GM12873 (cell line): ENCODE measurements around the gene DUOX1.
A peak's percentile ranks its signal among the peaks of the same experiment; 100 is the strongest.

ENCODE experiments used
- TF ChIP-seq, protein P1 (sequence below): IDR thresholded peaks from 2 replicates; pipeline ENCODE4 v1.5.1; 2012; ENCODE audit warnings: low read depth, mild to moderate bottlenecking, moderate library complexity, low read length, control low read depth; ENCODE audit not compliant: insufficient read depth; ENCODE audit errors: missing control alignments

The DUOX1 gene

DNA sequence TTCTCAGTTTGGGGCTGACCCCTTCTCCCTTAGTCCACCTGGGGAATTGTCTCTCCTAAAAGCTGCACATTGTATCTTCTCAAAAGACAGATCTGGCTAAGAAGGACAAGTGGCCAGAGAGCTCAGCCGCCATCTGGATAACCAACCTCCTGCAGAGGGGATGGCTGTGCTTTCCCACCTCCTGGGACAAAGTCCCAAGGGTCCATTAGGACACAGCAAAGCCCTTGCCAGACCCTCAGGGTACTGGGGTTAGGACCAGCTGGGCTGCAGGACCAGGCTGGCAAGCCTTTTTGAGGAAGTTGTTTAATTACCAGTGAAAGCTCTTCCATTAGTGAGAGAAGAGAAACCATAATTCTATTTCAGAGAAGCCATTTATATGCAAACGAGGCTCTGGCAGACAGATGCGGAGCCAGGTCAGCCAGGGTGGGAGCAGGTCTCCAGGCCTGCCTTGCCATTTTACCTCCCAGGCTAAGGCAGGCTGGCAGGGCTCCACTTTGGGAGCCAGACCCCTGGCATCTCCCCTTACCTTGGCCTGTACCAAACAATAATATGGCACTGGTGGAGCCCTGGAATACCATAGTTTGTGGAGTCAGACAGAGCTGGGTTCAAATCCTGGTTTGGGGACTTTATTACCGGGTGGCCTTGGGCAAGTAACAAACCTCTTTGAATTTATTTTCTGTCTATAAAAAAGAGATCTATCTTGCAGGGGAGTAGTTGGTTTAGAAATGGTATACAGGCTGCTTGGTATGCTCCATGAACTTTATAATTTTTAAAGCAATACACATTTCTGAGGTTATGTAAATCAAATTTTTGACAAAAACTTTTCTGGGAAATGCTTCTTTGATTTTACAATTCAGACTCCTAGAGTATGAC, 40.0 kb downstream of the DUOX1 start:
- TF ChIP-seq, protein P1, sequence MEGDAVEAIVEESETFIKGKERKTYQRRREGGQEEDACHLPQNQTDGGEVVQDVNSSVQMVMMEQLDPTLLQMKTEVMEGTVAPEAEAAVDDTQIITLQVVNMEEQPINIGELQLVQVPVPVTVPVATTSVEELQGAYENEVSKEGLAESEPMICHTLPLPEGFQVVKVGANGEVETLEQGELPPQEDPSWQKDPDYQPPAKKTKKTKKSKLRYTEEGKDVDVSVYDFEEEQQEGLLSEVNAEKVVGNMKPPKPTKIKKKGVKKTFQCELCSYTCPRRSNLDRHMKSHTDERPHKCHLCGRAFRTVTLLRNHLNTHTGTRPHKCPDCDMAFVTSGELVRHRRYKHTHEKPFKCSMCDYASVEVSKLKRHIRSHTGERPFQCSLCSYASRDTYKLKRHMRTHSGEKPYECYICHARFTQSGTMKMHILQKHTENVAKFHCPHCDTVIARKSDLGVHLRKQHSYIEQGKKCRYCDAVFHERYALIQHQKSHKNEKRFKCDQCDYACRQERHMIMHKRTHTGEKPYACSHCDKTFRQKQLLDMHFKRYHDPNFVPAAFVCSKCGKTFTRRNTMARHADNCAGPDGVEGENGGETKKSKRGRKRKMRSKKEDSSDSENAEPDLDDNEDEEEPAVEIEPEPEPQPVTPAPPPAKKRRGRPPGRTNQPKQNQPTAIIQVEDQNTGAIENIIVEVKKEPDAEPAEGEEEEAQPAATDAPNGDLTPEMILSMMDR = no peak

DNA sequence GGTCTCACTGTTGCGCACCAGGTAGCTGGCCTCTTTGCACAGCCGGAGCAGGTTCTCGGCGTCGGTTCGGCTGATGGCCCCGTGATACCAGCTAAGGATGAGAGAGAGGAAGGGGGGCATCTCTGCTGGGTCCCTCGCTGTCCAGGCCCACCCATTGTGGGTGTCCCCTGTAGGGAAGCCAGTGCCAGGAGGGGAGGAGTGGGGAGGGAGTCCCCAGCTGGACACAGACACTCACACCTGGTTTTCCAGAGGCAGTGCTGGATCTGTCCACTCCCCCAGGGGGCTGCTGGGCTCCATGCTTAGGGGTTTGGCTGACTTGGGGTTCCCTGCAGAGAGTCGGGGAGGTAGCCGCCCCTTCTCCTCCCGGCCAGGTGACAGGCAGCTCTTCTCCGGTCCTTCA, 42.1 kb downstream of the DUOX1 start:
- TF ChIP-seq, protein P1 = no peak

DNA sequence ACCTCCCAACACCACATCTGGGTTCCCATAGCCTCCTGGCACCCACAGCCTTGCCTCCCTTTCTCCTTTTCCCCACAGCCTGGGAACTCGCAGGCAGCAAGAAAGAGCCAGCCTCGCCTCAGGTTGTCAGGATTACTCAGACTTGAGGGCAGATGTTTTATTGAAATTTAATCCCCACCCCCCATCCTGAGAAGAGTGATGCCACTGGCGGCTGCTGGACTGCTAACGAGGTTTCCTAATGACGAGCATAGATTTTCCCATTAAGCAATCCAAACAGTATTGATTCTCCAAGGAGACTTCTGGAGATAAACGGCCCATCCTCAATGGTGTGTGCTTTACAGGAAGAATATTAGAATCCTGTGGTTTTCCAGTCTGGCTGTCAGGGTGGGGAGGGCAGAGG, 44.3 kb downstream of the DUOX1 start:
- TF ChIP-seq, protein P1 = no peak

DNA sequence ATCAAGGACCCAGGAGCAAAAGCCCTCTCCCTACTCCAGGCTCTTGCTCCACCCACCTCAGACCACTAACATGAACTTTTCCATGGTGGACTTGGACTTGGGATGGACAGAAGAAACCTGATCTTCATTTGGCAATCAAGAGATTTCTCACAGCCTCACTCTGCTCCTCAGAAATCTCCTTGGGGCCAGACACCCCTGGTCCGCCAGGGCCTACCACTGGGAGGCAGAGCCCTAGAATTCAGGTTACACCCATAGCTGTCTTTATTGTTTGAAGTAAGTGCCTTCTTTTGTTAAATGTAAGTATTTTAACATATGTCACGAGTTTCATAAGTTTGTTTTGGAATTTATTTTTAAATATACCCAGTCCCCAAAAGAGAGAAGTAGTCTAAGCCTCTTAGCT, 44.8 kb downstream of the DUOX1 start:
- TF ChIP-seq, protein P1 = no peak

DNA sequence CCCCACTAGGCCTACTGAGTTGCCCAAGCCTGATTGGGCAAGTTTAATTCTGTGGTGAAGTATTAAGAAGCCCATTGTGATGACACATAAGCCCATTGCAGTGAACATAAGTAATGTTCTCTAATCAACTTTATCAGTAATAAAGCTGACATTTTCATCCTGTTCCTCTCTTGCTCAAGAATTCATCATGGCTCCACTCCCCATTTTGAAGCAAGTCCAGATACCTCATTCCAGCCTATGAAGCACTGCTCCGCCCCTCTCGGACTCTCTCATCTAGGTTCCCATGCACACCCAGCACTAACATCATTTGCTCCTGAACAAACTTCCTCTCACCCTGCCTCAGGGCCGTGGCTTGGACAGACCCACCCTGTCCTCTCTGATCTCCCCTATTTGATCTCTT, 47.5 kb downstream of the DUOX1 start:
- TF ChIP-seq, protein P1 = no peak

DNA sequence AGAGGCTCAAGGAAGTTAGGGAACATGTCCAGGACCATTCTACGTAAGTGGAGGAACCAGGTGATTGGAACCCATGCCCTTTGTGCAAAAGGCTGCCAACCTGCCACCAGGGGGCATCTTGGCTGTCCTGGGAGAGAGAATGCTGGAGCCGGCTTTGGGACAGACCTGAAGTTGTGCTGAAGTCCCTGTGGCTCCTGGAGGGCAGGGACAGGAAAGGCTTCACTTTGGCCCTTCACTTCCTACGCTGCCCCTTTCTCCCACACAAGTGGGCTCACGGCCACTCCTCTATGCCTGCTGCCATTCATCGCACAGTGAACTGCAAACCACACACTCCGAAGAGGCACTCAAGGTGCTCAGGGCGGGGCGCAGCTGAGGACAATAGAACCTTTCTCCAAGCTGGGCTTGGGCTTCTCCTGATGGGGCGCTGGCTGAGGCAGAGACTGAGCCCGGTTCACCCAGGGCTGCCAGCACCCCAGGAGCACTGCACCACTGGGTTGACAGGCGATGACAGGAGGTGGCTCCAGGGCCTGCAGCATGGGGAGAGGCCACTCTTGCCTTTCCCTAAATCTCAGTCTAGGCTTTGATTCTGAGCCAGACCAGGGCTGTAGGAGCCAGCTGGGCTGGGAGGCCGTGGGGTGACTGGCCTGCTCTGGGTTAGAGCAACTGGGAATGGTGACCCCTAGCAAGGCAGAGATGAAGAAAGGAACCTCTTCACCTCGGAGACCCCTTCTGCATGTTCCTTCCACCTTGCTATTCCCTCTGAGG, 49.6 kb downstream of the DUOX1 start:
- TF ChIP-seq, protein P1 = peak; percentile 75

DNA sequence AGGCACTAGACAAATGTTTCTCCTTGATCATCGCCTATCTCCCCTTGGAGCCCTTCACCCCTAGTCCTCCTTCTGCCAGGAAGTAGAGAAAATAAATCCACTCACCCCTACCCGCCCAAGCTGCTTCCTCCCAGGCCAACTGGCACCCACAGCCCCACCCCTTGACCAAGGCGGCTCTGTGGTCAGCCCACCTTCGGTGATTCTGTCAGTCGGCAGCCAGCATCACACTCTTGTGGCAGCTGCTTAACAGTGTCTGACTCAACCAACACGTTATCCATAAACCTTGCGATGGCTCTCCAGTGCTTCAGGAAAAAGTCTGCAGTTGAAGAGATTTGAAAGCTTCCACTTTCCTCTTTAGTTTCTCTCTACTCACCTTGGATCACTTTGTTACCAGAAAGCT, 50.4 kb downstream of the DUOX1 start:
- TF ChIP-seq, protein P1 = no peak
